HepG2 (cell line): ENCODE results near the gene SPHK2. TPM values are rescaled to one million over a fixed set of nuclear protein-coding genes. Genes with fewer than 3 reads are reported as not detected.

ENCODE experiments used
- ATAC-seq: fragments of 200-7000 bp; cut with Tn5 transposase; 3 replicates; pipeline ENCODE4 v1.9.1; 2020; ENCODE audit warnings: mild to moderate bottlenecking, moderate library complexity
- BruUV-seq: library from RNA; stranded (reverse); fragments of 400-500 nt; replicated peaks from 2 replicates; lab custom pipeline; 2021; lab: Mats Ljungman, UMichigan
- CTCF ChIA-PET: fragments of 300-600 bp; formaldehyde crosslinking; extraction: SDS; loops from one replicate; lab custom pipeline; 2021; ENCODE audit warnings: low total read pairs, inconsistent platforms, low intra/inter-chr PET ratio; lab: Yijun Ruan, JAX
- POLR2A ChIA-PET: fragments of 350-600 bp; sonication (Branson Sonifier 250); formaldehyde crosslinking; loops from one replicate; lab custom pipeline; 2020; ENCODE audit warnings: antibody characterized with exemption, inconsistent platforms; lab: Yijun Ruan, JAX
- DNase-seq: peaks from one replicate; pipeline ENCODE4 v3.0.0-alpha.2; 2015; ENCODE audit warnings: low spot score
- FAIRE-seq: peaks from 3 replicates; lab custom pipeline; 2011; peaks lifted over from hg19 to GRCh38; lab: Jason Lieb, UNC
- H2AFZ ChIP-seq: one replicate; pipeline ENCODE4 v1.6.1; 2011; ENCODE audit warnings: low read length, inconsistent platforms
- H3K27ac ChIP-seq: fragments of 300-600 bp; 3 replicates; pipeline ENCODE4 v1.8.0; 2011; ENCODE audit warnings: mixed run types, mild to moderate bottlenecking, mixed read lengths, low read length, inconsistent platforms; ENCODE audit not compliant: insufficient read depth; ENCODE audit errors: extremely low read length
- H3K27me3 ChIP-seq, 2 experiments: fragments of 200-600 bp in 1 of 2; 2 replicates in 1 of 2; 3 replicates in 1 of 2; pipeline versions ENCODE4 v1.6.0 to v1.8.0; 2011; ENCODE audit warnings: low read length in 2 of 2, mild to moderate bottlenecking in 2 of 2, moderate library complexity in 2 of 2, inconsistent platforms in 1 of 2; ENCODE audit not compliant: insufficient read depth in 2 of 2, control insufficient read depth in 1 of 2
- H3K36me3 ChIP-seq, 2 experiments: fragments of 200-600 bp in 1 of 2; replicated peaks in 1 of 2; 2 replicates in 1 of 2; 3 replicates in 1 of 2; pipeline versions ENCODE4 v1.5.1 to v1.8.0; 2011; ENCODE audit warnings: low read length in 2 of 2, inconsistent platforms in 1 of 2; ENCODE audit not compliant: insufficient read depth in 2 of 2, control insufficient read depth in 1 of 2
- H3K4me1 ChIP-seq: 2 replicates; pipeline ENCODE4 v1.5.1; 2012; ENCODE audit warnings: low read length, inconsistent platforms; ENCODE audit not compliant: insufficient read depth
- H3K4me2 ChIP-seq: 2 replicates; pipeline ENCODE4 v1.6.0; 2011; ENCODE audit warnings: low read depth, low read length, inconsistent platforms
- H3K4me3 ChIP-seq, 3 experiments: fragments of 200-600 bp in 1 of 3; sonication (generic), shearing (Covaris generic) in 1 of 3; replicated peaks in 1 of 3; 2 replicates each; pipeline ENCODE4 v1.5.1; 2011 to 2016; ENCODE audit warnings: low read length in 3 of 3, inconsistent platforms in 2 of 3, low read depth in 2 of 3, mild to moderate bottlenecking in 2 of 3, control low read depth in 1 of 3, mixed read lengths in 1 of 3; ENCODE audit not compliant: insufficient read depth in 1 of 3
- H3K79me2 ChIP-seq: one replicate; pipeline ENCODE4 v1.6.1; 2011; ENCODE audit warnings: low read length, inconsistent platforms; ENCODE audit not compliant: insufficient read depth
- H3K9ac ChIP-seq: 2 replicates; pipeline ENCODE4 v1.6.0; 2011; ENCODE audit warnings: mild to moderate bottlenecking, low read depth, low read length, inconsistent platforms; ENCODE audit not compliant: insufficient read depth
- H3K9me3 ChIP-seq: 2 replicates; pipeline ENCODE4 v1.5.1; 2012; ENCODE audit warnings: mild to moderate bottlenecking, low read length
- H4K20me1 ChIP-seq: 2 replicates; pipeline ENCODE4 v1.6.0; 2011; ENCODE audit warnings: inconsistent platforms, mild to moderate bottlenecking, low read length, moderate library complexity; ENCODE audit not compliant: insufficient read depth
- FOXM1 ChIP-seq: sonication (generic); formaldehyde crosslinking; IDR thresholded peaks from 2 replicates; pipeline ENCODE4 v1.5.0; 2020; ENCODE audit warnings: missing genetic modification reagents
- GTF3A ChIP-seq: sonication (generic); formaldehyde crosslinking; conservative IDR thresholded peaks from 2 replicates; pipeline ENCODE4 v1.4.0; 2020; ENCODE audit warnings: mild to moderate bottlenecking, missing genetic modification reagents
- HNRNPK ChIP-seq: fragments of 200-400 bp; formaldehyde crosslinking; IDR thresholded peaks from 2 replicates; pipeline ENCODE4 v1.6.1; 2018; ENCODE audit warnings: low read length, low read depth, moderate library complexity, mild to moderate bottlenecking; ENCODE audit not compliant: poor library complexity, severe bottlenecking
- MAF1 ChIP-seq: sonication (generic); formaldehyde crosslinking; IDR thresholded peaks from 2 replicates; pipeline ENCODE4 v1.5.0; 2020; ENCODE audit warnings: missing genetic modification reagents, borderline replicate concordance
- MLXIP ChIP-seq: sonication (generic); formaldehyde crosslinking; IDR thresholded peaks from 2 replicates; pipeline ENCODE4 v1.9.0; 2021; ENCODE audit warnings: missing genetic modification reagents, borderline replicate concordance
- NR2F2 ChIP-seq: IDR thresholded peaks from 2 replicates; pipeline ENCODE4 v1.6.1; 2012; ENCODE audit warnings: low read depth, inconsistent platforms, borderline replicate concordance
- PCBP1 ChIP-seq: fragments of 200-400 bp; formaldehyde crosslinking; IDR thresholded peaks from 2 replicates; pipeline ENCODE4 v1.6.1; 2017; ENCODE audit warnings: mild to moderate bottlenecking, low read depth, low read length, borderline replicate concordance
- TOE1 ChIP-seq: sonication (generic); formaldehyde crosslinking; IDR thresholded peaks from 2 replicates; pipeline ENCODE4 v1.4.0; 2020; ENCODE audit warnings: mild to moderate bottlenecking, missing genetic modification reagents
- ZFP36 ChIP-seq: fragments of 150-350 bp; IDR thresholded peaks from 2 replicates; pipeline ENCODE4 v1.6.1; 2018; ENCODE audit warnings: borderline replicate concordance, low read length, low read depth; ENCODE audit not compliant: partially characterized antibody
- WGBS: methylation state at CpG from one replicate; pipeline ENCODE4 v1.1.6; 2017; ENCODE audit warnings: low lambda C conversion rate; 5-methylcytosine and 5-hydroxymethylcytosine counted together
- in situ Hi-C: cut with HindIII; loops from 2 replicates; pipeline ENCODE4 v1.10.0; 2017; ENCODE audit warnings: low pct_unique_long_range_greater_than_20kb; ENCODE audit not compliant: extremely low pct_ligation_motif_present
- intact Hi-C: fragments of 100-400 bp; cut with micrococcal nuclease; formaldehyde crosslinking; loops from one replicate; pipeline ENCODE4 v1.10.0; 2022; ENCODE audit not compliant: unreplicated experiment
- polyA plus RNA-seq, 8 experiments: library from polyadenylated mRNA; depleted of rRNA in 3 of 8; stranded (reverse) in 7 of 8; unstranded in 1 of 8; fragments of >200 nt; fragmentation: Illumina TruSeq in 4 of 8; extraction: Trizol in 4 of 8; gene quantifications; 2 replicates each; pipeline versions ENCODE4 v1.2.1 to v1.2.3, GENCODE V29; 2011 to 2016; ENCODE audit warnings: low read depth in 4 of 8, missing spikeins in 1 of 8, mixed read lengths in 1 of 8; ENCODE audit not compliant: insufficient read depth in 1 of 8
- total RNA-seq, 5 experiments: library from RNA; depleted of rRNA; stranded (reverse); fragments of >200 nt; fragmentation: Illumina TruSeq; extraction: Trizol; gene quantifications; 2 replicates each; pipeline ENCODE4 v1.2.3, GENCODE V29; 2016; ENCODE audit warnings: low read depth in 1 of 5
- TF ChIP-seq, protein P1 (sequence below): sonication (generic); formaldehyde crosslinking; IDR thresholded peaks from 2 replicates; pipeline ENCODE4 v1.4.0; 2020; ENCODE audit warnings: mild to moderate bottlenecking, missing genetic modification reagents
- TF ChIP-seq, protein P2 (sequence below): sonication (generic); formaldehyde crosslinking; IDR thresholded peaks from 2 replicates; pipeline ENCODE4 v1.8.0; 2022; ENCODE audit warnings: mild to moderate bottlenecking, missing genetic modification reagents, moderate library complexity
- TF ChIP-seq, protein P3 (sequence below): sonication (generic); formaldehyde crosslinking; IDR thresholded peaks from 2 replicates; pipeline ENCODE4 v1.5.0; 2020; ENCODE audit warnings: mild to moderate bottlenecking, missing genetic modification reagents
- TF ChIP-seq, protein P4 (sequence below): sonication (generic); formaldehyde crosslinking; conservative IDR thresholded peaks from 2 replicates; pipeline ENCODE4 v1.8.0; 2022; ENCODE audit warnings: missing genetic modification reagents

Gene SPHK2
- total and polyA plus RNA-seq, 2 of the 13 experiments (the other 11 are each of a cell fraction or from before 2014, with no cell fraction given): 2.9 to 14.4 TPM

GRCh38 chr19:48646722-48647216 lies 27.5 kb downstream of the SPHK2 start:
- in situ Hi-C loops (loop anchor here (5.0 kb wide), 2 partner anchors 141 to 196 kb away; no protein-coding TSS in a partner anchor), intact Hi-C loops (loop anchor here (2.0 kb wide), 1 partner anchor 34 kb away; no protein-coding TSS in a partner anchor)
- Histone ChIP-seq H3K9ac (no peak overlapping the region; the same call in 1 of the 2 replicates), H2AFZ (no peak overlapping the region), H4K20me1 (no peaks in the 10 kb centered on the region), H3K36me3 (no peaks in the 10 kb centered on the region), H3K4me3 (peak overlapping the region in 1 of 3 experiments; percentile 69; a peak in 1 of 6 replicates), H3K27ac (no peak overlapping the region), H3K4me2 (peak overlapping the region; percentile 88; the same call in 1 of the 2 replicates), H3K9me3 (no peaks in the 10 kb centered on the region), H3K79me2 (no peaks in the 10 kb centered on the region), H3K27me3 (peaks cover 0 to 1% of the 10 kb centered on the region in 2 experiments; a peak in 2 of 5 replicates), H3K4me1 (peaks cover 24% of the 10 kb centered on the region)
- no peak for FAIRE-seq
- 12% methylated on average over 10 of the region's 10 CpGs for WGBS
- ChIA-PET CTCF (interaction anchor here (1.2 to 1.6 kb wide), 3 partner anchors 9 to 92 kb away, joined by 3 to 10 read pairs (median 7); partner anchors contain the start of gene DBP), POLR2A (interaction anchor here (1.3 to 3.4 kb wide), 5 partner anchors 13 to 160 kb away, joined by 3 to 16 read pairs (median 7); partner anchors contain the start of genes RPL18 and SPHK2)
- BruUV-seq: no TSS peak
- DNase-seq: no peak
- ATAC-seq: no peak
- TF ChIP-seq, protein P1, sequence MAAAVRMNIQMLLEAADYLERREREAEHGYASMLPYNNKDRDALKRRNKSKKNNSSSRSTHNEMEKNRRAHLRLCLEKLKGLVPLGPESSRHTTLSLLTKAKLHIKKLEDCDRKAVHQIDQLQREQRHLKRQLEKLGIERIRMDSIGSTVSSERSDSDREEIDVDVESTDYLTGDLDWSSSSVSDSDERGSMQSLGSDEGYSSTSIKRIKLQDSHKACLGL: no peak
- no peak for TF ChIP-seq ZFP36
- TF ChIP-seq, protein P2, sequence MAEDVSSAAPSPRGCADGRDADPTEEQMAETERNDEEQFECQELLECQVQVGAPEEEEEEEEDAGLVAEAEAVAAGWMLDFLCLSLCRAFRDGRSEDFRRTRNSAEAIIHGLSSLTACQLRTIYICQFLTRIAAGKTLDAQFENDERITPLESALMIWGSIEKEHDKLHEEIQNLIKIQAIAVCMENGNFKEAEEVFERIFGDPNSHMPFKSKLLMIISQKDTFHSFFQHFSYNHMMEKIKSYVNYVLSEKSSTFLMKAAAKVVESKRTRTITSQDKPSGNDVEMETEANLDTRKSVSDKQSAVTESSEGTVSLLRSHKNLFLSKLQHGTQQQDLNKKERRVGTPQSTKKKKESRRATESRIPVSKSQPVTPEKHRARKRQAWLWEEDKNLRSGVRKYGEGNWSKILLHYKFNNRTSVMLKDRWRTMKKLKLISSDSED: no peak
- TF ChIP-seq, protein P3, sequence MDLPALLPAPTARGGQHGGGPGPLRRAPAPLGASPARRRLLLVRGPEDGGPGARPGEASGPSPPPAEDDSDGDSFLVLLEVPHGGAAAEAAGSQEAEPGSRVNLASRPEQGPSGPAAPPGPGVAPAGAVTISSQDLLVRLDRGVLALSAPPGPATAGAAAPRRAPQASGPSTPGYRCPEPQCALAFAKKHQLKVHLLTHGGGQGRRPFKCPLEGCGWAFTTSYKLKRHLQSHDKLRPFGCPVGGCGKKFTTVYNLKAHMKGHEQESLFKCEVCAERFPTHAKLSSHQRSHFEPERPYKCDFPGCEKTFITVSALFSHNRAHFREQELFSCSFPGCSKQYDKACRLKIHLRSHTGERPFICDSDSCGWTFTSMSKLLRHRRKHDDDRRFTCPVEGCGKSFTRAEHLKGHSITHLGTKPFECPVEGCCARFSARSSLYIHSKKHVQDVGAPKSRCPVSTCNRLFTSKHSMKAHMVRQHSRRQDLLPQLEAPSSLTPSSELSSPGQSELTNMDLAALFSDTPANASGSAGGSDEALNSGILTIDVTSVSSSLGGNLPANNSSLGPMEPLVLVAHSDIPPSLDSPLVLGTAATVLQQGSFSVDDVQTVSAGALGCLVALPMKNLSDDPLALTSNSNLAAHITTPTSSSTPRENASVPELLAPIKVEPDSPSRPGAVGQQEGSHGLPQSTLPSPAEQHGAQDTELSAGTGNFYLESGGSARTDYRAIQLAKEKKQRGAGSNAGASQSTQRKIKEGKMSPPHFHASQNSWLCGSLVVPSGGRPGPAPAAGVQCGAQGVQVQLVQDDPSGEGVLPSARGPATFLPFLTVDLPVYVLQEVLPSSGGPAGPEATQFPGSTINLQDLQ (CRISPR knock-in tag): no peak
- no peak for TF ChIP-seq MAF1 (CRISPR knock-in tag)
- no peak for TF ChIP-seq TOE1 (CRISPR knock-in tag)
- TF ChIP-seq, protein P4, sequence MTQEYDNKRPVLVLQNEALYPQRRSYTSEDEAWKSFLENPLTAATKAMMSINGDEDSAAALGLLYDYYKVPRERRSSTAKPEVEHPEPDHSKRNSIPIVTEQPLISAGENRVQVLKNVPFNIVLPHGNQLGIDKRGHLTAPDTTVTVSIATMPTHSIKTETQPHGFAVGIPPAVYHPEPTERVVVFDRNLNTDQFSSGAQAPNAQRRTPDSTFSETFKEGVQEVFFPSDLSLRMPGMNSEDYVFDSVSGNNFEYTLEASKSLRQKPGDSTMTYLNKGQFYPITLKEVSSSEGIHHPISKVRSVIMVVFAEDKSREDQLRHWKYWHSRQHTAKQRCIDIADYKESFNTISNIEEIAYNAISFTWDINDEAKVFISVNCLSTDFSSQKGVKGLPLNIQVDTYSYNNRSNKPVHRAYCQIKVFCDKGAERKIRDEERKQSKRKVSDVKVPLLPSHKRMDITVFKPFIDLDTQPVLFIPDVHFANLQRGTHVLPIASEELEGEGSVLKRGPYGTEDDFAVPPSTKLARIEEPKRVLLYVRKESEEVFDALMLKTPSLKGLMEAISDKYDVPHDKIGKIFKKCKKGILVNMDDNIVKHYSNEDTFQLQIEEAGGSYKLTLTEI (CRISPR knock-in tag): no peak
- TF ChIP-seq NR2F2: no peak
- no peak for TF ChIP-seq GTF3A (CRISPR knock-in tag)
- peak; percentile 46 for TF ChIP-seq HNRNPK
- 0 out of 2 replicates have a peak, but pooled peaks have one; percentile 37 for TF ChIP-seq PCBP1
- TF ChIP-seq MLXIP: no peak
- no peak for TF ChIP-seq FOXM1 (CRISPR knock-in tag)
